Measurements from ENCODE around the gene MYO5C.
A peak's percentile ranks its signal among the peaks of the same experiment; 100 is the strongest.
"Not testable (repeated sequence)": the region's sequence is repeated elsewhere in the genome, so short reads cannot be mapped to it uniquely, and the experiment has no call there.

Gene MYO5C

DNA sequence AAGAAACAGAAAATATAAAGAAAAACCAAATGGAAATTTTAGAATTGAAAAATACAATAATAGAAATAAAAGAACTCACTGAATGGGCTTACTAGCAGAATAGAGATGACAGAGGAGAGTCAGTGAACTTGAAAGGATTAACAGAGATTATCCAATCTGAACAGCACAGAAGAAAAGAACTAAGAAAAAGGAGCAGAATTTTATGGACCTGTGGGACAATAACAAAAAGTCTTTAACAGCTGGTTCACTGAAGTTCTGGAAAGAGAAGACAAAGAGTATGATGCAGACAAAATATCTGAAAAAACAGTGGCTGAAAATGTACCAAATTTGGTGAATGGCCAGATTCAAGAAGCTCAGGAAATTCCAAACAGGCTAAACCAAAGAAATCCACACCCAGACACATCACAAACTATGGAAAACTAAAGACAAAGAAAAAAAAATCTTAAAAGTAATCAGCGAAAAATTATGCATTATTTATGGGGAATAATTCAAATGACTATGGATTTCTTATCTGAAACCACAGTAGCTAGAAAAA lies 94.7 kb downstream of the MYO5C start:
- no peak for DNase-seq

DNA sequence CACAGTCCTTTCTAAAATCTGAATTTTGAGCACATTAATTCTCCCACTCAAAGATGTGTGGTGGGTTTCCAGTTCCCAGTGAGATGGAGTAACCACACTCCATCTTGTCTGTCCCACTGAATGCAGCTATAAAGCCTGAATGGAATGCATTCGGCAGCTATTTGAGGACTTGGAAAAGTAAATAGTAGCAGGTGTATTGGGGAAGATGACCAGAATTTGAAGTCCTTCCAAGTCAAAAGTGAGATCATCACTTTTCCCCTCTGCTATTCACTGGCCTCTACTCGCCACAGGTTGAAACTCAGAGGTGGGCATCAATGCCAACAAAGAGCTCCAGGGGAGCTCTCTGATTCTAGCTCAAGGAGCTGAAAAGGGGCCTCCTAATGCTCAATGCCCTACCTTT lies 96.3 kb downstream of the MYO5C start:
- DNase-seq = no peak

DNA sequence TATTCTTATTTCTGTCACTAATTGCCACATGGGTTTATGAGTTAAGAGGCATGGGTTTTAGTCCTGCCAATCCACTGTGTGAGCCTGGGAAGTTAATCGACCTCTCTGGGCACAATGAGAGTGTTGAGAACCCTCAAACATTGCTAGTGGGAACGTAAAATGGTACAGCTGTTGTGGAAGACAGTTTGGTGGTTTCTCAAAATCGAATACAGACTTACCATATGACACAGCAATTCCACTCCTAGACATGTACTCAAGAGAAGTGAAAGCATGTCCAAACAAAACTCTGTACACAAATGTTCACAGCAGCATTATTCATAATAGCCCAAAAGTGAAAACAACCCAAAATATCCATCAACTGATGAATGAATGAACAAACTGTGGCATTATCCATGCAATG lies 98.7 kb downstream of the MYO5C start:
- no peak for DNase-seq

DNA sequence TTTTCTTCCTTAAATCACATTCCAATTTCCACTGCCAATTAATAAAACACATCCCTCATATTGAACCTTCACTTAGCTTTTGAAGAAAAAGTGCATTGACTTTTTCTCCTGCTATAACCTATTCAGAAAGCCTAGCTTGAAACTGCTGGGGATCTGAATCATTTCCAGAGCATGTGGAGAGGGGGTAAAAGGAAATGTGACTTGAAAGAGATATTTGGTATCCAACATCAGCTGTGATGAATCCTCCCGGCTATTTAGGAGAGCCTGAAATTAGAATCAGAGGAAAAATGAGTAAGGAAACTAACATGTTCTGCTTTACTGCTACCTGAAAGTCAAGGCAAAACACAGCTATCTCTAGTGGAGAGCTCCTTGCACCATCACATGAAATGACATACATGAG lies 101.8 kb downstream of the MYO5C start:
- DNase-seq = no peak

DNA sequence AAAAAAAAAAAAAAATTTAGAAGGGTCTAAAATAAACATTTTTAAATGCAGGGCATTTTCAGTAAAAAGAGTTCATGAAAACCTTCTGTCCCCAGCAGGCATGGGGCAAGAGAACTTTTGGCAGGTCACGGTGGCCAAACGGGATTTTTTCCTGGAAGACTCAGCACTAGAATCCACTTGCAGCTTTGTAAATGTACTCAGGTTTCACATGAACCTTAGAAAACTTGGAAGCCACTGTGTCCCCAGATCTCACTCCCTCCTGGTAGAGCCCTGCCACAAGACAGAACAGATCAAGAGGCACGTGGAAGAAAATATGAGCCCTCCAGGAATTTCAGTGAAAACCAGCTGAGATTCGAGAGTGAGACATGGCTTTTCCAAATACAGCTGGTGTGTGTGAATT lies 102.3 kb downstream of the MYO5C start:
- no peak for DNase-seq

DNA sequence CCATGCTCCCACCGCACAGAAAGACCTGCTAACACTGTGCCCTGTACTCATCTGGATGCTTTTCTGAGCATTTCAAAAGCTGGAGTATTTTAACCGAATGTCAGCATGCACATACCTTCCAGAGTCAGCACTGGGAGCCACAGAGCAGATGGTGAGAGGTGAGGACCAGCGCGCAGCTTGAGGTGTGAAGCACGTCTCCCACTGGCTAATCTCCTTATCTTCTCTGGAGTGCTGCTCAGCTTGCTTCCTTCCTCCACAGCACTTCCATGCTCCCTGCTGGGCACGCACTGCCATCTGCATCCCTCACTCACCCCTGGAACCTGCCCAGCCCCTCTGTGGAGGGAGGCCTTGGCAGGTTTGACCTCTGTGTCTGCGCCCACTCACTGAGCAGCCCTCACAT lies 104.4 kb downstream of the MYO5C start, which contains the start of gene GNB5:
TSS of gene GNB5 (minus strand) at position 186 of the 400 bp plus-strand sequence. CDS start 6,716 bp downstream, outside the sequence.
- no peak for DNase-seq

DNA sequence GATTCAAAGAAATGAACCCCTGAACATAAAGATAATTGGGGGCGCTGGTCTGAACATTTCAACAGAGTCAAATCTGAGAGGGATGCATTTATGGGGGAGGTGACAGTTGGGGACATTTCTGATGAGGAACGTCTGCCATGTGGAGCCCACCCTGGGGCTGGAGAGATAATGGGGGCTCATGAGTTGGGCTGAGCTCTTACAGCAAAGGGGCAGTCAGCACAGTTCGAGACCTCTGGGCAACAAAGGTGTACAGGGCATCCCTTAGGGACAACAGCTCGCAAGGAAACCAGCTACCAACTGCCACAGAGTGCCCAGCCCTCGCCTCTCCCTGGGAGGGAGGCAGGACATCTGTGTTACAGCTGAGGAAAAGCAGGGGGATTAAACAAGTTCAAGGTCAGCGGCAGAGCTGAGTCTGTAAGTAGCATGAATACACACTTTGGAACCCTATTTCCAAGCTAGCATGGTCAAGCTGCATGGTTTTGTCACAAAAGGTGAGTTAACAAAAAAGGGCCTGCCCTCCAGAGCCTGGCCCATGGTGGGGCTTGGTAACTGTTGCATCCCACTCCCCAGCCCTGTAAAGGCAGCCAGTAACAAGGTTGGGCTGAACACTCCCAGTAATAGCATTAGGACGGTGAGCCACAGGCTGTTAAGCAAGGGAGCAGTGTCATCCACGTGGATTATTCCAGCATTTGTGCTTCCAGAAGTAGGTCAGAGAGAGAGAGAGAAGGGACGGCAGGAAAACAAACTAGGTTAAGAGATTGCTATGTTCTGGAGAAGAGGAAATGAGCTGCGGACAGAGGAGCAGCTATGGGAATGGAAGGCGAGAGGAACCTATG lies 108.7 kb downstream of the MYO5C start:
- no peak for DNase-seq

DNA sequence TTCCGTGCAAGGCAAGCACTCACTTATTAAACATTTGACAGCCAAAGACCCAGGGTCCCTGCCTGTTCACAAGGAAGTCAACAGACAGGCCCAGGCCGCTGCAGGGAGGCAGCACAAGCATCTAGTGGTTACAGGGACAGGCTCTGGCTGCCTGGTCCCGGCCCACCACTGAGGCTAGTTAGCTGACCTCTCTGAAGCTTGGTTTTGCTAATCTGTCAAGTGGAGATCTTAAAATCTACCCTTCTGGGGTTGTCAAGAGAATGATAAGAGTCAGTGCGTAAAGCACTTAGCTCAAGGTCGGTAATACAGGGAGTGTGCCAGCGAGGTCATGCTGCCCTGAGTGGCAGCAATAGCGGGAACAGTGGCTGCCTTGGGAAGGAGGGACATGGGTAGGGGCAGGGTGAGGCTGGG lies 110.4 kb downstream of the MYO5C start:
- no peak for DNase-seq

DNA sequence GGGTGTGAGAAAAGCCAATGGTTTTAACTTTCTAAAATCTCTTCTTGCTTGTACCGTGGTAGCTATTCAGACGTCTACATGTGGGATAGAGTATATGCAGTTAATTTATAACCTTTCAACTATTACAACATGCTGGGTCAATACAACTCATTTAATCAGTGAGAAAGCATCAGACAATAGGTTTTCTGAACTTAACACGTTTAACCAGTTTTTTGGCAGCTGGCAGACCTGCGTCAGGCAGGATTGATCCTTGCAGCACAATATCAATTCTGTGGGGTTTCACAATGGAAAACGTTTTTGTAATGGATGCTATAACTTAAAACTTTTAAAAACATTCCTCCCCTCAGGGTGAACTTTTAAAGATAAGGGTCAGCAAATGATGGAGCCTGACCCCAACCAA lies 110.9 kb downstream of the MYO5C start:
- no peak for DNase-seq

DNA sequence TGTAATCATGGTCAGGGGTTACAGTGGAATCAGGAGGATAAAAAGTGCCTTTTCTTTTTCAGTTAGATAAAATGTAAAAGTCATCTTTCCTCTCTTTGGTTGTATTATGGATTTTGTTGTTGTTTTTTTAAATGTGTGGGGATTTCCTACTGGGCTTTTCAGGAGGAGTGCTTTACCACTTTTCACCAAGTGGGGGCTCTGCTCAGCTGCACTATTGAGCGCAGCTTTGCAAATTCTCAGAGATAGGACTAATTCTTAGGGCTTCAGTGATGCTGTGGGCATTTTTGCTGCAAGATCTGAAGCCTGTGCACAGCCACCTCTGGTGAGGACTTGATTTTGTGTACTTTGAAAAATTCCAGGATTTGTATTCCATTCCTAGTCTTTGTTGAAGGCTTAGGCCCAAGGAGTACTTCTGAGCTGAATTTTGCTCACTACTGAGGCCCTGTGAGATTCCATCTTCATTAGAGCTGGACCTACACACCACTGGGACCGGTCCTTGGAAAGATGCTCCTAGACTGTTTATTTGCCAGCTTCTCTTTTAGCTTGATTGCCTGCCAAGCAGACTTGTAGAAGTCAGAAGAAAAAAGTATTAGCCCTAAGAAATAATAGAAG lies 111.9 kb downstream of the MYO5C start:
- peak; percentile 37 for DNase-seq

DNA sequence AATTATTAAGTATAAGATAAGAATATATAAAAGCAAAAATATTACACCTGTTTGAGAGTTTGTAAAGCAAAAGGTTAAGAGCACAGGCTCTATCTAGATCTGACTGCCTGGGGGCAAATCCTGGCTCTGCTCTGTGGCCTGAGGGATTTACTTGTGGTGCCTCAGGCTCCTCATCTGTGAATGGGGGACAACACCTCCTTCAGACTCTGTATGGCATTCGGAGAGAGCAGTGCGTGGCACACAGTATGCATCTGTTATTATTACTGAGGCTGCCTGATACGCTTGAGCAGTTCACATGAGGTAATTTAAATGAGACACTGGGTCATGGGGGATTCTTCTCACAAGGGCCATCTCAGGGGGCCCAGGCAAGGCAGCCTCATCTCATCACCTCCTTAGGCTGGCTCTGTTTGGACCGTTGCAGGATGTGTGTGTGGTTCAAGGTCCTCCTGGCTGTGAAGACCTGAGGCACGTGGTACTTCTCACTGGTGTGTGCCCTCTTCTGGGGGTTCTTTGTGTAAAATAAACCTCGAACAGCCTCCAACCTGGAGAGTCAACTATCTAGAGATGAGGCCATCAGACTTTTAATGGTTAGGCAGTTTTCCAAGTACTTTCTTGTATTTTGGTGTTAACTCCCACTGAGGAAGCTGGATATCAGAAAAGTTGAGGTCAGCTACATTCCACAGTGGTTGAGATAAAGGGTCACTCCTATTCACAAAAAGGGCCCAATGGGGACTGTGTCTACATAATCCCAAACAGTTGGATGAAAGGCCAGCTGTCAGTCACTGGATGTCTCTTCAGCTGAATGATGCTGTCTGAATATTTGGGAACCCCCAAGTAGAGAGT lies 113.4 kb downstream of the MYO5C start:
- DNase-seq = no peak

DNA sequence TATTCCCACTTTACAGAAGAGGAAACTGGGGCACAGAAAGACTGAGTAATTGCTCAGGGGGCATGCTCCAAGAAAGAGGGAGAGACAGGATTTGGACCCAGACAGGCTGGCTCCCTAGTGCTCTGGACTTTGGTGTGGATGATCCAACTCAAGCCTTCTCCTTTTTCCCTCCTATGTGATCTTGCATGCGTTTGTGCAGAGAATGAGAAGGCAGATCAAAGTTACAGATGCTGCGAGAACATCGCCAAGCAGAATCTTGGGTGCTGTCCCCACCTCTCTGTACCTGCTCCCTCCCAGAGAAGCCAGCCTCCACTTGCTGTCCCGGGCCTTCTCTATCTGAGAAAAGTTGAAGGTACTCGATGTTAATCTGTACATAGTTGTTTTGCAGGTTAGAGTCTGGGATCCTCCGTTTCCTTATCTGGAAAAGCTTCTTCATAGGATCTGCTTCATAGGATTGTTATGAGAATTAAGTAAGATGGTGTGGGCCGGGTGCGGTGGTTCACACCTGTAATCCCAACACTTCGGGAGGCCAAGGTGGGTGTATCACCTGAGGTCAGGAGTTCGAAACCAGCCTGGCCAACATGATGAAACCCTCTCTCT lies 114.7 kb downstream of the MYO5C start:
- no peak for DNase-seq

DNA sequence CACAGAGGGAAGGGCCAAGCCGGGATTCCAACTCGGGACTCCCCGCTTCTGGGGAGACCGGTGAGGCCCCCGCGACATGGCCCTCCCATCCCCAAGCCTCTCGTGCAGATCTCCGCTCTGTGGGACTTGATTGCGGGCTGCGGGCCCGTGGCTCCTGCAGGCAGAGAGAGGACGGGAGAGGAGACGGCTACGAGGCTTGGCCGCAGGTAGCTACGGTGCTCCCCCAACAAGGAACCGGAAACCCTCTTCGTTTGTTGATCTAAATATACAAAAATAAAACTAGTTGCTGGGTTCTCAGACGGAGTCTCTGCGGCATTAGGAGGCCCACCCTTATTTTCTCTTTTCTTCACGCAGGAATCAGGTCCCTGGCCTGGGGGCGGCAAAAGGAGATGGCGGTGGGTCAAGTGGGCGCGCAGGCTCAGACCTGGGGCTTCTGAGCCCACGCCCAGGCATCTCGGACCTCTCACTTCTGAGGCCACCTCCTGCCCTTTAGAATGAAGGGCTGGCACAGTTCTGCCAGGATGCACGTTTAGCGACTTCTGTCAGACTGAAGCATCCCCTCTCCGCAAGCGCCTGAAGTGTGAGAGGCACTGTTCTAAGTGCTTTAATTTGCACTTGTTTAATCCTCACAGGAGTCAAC lies 115.3 kb downstream of the MYO5C start:
- peak; percentile 26 for DNase-seq

DNA sequence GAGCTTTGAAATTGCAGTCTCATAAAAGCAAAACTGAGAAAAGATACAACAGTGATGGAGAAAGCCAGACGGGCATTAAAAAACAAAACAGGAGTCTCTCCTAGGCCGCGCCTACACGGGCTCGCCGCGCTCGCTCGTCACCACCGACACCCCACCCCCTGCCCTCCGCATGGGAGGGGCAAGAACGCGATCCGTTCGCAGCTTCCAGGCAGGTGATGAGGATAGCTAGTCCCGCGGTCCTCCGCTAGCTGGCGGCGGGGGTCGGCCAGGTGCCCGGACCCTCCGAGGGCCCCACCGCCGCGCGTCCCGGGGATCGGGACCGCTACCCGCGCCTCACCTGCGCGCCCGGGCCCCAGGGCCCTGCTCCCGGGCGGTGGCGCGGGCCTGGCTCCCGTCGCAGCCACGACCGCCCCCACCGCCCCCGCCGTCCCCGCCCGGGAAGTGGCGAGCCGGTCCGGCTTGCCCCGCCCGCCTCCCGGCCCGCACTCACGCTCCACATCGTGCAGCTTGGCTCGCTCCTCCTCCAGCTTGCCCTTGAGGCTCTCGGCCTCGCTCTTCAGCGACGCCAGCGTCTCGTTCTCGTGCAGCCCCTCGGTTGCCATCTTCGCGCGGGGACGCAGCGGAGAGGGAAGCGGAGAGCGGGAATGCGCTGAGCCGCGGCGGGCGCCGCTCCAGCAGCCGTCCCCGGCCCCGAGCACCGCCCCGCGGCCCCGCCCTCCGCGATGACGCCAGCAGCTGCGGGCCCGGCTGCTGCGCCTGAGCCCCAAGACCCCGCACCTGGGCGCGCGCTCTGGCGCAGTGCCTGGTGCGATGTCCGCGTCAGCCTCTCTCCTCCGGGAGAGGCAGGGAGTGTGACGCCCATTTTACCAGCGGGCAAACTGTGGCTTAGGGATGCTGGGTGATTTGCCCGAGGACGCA lies 116.1 kb downstream of the MYO5C start:
- DNase-seq = peak; percentile 80

DNA sequence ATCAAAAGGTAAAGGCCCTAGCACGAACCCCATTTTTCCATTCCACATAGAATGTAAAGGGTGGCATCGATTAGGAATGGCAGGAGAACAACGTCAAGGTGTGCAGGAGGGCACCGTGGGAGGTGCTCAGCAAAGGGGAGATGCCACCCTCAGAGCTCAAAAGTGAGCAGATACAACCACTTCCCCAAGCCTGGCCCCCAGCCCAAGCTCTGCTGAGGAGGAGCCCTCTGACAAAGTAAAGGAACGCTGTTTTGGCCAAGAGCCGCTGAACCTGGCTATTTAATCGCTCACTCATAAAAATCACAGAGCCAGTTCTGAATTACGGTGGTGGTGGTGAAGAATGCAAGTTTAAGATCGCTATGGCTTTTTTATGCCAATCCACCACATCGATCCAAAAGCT lies 116.8 kb downstream of the MYO5C start:
- DNase-seq = no peak

DNA sequence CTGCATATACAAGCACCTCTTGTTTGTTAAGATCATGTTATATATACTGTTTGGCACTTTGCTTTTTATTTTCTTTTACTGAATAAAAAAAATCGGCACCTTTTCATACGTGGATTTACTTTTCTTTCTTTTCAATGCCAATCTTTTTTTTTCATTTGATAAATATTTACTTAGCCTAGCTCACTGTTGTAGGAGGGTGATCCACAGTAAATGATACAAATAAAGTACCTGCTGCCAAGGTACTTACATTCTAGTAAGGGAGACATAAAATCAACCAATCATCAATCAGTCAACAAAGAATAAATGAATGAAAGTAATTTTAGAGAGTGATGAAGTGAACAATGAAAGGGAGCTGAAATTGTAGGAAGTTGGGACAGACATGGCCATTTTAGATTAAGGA lies 122.7 kb downstream of the MYO5C start:
- no peak for DNase-seq

DNA sequence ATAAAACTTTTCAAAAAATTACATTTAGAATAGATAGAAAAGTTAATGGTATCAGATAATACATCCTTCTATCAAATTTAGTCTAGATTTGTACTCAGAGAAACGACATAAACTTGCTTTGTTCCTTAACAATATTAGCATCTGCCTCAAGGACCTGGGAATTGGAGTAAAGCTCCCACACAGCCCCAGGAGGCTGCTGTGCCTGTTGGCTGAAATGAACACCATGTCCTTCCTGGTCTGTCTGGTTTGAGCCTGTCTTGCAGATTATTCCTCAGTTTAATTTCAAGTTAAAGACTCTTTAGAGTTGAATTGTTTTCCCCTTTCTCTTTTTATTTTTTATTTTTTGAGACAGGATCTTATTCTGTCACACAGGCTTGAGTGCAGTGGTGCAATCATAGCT lies 123.8 kb downstream of the MYO5C start:
- DNase-seq = no peak

DNA sequence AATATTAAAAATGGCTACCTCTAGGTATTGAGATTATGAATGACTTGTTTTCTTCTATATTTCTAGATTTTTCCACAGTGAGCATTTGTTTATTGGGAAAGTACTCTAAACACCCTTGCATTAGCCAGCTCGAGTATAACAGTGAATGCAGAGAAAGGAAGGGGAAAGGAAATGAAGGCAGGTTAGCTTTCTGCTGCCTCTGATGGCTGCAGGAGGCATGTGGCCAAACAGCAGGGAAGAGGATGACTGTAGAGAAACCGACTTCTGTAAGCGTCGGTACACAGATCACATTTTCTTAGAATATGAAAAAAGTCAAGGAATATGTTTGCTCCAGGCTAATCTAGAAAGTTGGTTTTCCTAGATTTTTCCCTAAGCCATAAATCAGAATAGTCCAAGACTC lies 124.2 kb downstream of the MYO5C start:
- DNase-seq = peak; percentile 46

DNA sequence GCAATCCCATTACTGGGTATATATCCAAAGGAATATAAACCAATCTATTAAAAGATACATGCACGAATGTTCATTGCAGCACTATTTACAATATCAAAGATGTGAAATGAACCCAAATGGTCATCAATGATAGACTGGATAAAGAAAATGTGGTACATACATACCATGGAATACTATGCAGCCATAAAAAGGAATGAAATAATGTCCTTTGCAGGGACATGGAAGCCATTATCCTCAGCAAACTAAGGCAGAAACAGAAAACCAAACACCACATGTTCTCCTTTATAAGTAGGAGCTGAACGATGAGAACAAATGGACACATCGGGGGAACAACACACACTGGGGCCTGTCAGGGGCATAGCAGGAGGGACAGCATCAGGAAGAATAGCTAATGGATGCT lies 125.4 kb downstream of the MYO5C start:
- not testable (repeated sequence) for DNase-seq

DNA sequence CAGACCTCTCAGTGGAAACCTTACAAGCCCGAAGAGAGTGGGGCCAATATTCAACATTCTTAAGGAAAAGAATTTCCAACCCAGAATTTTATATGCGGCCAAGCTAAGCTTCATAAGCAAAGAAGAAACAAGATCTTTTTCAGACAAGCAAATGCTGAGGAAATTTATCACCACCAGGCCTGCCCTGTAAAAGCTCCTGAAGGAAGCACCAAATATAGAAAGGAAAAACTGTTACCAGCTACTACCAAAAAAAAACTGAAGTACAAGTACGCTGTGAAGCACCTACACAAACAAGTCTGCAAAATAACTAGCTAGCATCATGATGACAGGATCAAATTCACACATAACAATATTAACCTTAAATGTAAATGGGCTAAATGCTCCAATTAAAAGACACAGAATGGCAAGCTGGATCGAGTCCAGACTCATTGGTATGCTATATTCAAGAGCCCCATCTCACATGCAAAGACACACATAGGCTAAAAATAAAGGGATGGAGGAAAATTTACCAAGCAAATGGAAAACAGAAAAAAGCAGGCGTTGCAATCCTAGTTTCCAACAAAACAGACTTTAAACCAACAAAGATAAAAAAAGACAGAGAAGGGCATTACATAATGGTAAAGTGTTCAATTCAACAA lies 130.0 kb downstream of the MYO5C start:
- not testable (repeated sequence) for DNase-seq
